Suprapubic skin (tissue), 4 donors: ENCODE data around the gene EIF5A2. TPM values are rescaled to one million over a fixed set of nuclear protein-coding genes. Genes with fewer than 3 reads are reported as not detected.

Experiments used
- DNase-seq, 2 donors: peaks; one replicate each; pipeline ENCODE4 v3.0.0-alpha.2; 2019; ENCODE audit warnings: low spot score in 2 of 2
- H3K27ac ChIP-seq: fragments of 200-600 bp; sonication (generic); one replicate; pipeline ENCODE4 v1.5.1; 2019
- H3K27me3 ChIP-seq: fragments of 200-600 bp; sonication (generic); one replicate; pipeline ENCODE4 v1.5.1; 2019
- H3K36me3 ChIP-seq: fragments of 200-600 bp; sonication (generic); one replicate; pipeline ENCODE4 v1.5.1; 2019
- H3K4me1 ChIP-seq: fragments of 200-600 bp; sonication (generic); one replicate; pipeline ENCODE4 v1.5.1; 2019
- H3K4me3 ChIP-seq: fragments of 200-600 bp; sonication (generic); one replicate; pipeline ENCODE4 v1.5.1; 2019; ENCODE audit warnings: mild to moderate bottlenecking
- H3K9me3 ChIP-seq: fragments of 200-600 bp; sonication (generic); one replicate; pipeline ENCODE4 v1.5.1; 2019
- CTCF ChIP-seq, 2 donors: fragments of 200-600 bp in 1 of 2; fragments of 450-650 bp in 1 of 2; sonication (generic) in 1 of 2; IDR thresholded peaks; one replicate each; pipeline ENCODE4 v1.5.1; 2016 to 2019; ENCODE audit warnings: antibody characterized with exemption in 2 of 2, mild to moderate bottlenecking in 1 of 2, moderate library complexity in 1 of 2
- EP300 ChIP-seq: sonication (generic); formaldehyde crosslinking; IDR thresholded peaks from one replicate; pipeline ENCODE4 v1.6.1; 2017; ENCODE audit warnings: antibody characterized with exemption
- POLR2A ChIP-seq, 2 donors: fragments of 450-650 bp; IDR thresholded peaks; one replicate each; pipeline ENCODE4 v1.6.1; 2017; ENCODE audit warnings: antibody characterized with exemption in 2 of 2, mild to moderate bottlenecking in 2 of 2, moderate library complexity in 2 of 2
- POLR2AphosphoS5 ChIP-seq, 3 donors: sonication (generic); formaldehyde crosslinking; IDR thresholded peaks; one replicate each; pipeline ENCODE4 v1.6.1; 2017; ENCODE audit warnings: antibody characterized with exemption in 3 of 3
- WGBS: methylation state at CpG from one replicate; pipeline ENCODE4 v1.1.5; 2018; 5-methylcytosine and 5-hydroxymethylcytosine counted together
- total RNA-seq, 4 donors: library from RNA; depleted of rRNA; stranded (reverse); fragments of >200 nt; gene quantifications; one replicate each; pipeline ENCODE4 v1.1.0, GENCODE V29; 2016

EIF5A2 gene
- total RNA-seq, 4 donors from 2014 or later = 1.9 to 5.3 (median 3.5) TPM

GRCh38 chr3:170867143-170867937 is 41.1 kb downstream of the EIF5A2 start:
- DNase-seq = no peak
- WGBS = 59% methylated on average over 1 of the region's 1 CpG
- TF ChIP-seq POLR2AphosphoS5 (IDR thresholded peaks at IDR 0.05) = no peak
- no peak for TF ChIP-seq CTCF (IDR thresholded peaks at IDR 0.05)
- TF ChIP-seq EP300 = no peak
- TF ChIP-seq POLR2A (IDR thresholded peaks at IDR 0.05) = no peak
- H3K27ac ChIP-seq = no peak overlapping the region
- no peaks in the 10 kb centered on the region for H3K9me3 ChIP-seq
- H3K4me3 ChIP-seq = no peak overlapping the region
- peaks cover 35% of the 10 kb centered on the region for H3K36me3 ChIP-seq
- peaks cover 29% of the 10 kb centered on the region for H3K4me1 ChIP-seq
- H3K27me3 ChIP-seq = no peaks in the 10 kb centered on the region

- no peaks in the 10 kb centered on the region for H3K9me3 ChIP-seq
- H3K4me1 ChIP-seq = peaks cover 29% of the 10 kb centered on the region
- WGBS = 86% methylated on average over 3 of the region's 3 CpGs
- H3K36me3 ChIP-seq = peaks cover 35% of the 10 kb centered on the region
- no peaks in the 10 kb centered on the region for H3K27me3 ChIP-seq
- TF ChIP-seq POLR2AphosphoS5 (IDR thresholded peaks at IDR 0.05) = no peak
- no peak overlapping the region for H3K27ac ChIP-seq
- no peak overlapping the region for H3K4me3 ChIP-seq
- no peak for DNase-seq
These were observed 41.9 kb downstream of the EIF5A2 start for GRCh38 chr3:170866499-170866898.

DNA sequence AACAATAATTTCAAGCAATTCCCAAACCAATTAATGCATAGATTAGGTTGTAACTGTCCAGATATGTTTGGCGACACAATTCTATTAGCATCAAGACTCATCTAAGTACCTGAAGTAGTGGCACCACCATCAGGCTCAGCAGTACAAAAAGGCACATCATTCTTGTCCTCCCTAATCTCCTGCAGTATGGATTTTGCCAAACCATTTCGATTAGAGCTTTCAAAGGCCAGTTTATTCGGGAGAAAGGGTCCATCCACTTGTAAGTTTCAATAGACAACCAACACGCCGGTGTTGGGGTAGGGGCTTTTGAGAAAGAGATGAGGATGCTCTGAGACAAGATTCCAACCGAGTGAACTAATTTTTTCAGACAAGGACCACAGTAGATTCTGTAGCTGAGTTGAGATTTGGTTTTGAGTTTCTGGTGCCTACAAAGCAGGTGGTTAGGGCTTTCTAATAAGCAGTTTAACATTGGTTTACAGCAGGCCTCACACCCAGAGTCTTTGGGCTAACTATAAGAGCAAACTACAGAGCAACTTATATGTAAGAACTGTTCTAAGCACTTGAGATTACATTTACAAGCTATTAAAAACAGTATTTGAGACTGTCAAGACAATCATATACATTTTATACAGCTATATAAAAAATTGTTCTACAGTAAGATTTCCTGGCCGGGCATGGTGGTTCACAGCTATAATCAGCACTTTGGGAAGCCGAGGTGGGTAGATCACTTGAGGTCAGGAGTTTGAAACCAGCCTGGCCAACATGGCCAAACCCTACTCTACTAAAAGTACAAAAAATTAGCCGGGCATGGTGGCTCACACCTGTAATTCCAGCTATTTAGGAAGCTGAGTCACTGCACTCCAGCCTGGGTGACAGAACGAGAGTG is 43.0 kb downstream of the EIF5A2 start:
- Histone ChIP-seq H3K27me3 (no peaks in the 10 kb centered on the region), H3K9me3 (no peaks in the 10 kb centered on the region), H3K36me3 (peaks cover 35% of the 10 kb centered on the region), H3K4me3 (no peak overlapping the region), H3K27ac (no peak overlapping the region), H3K4me1 (peaks cover 25% of the 10 kb centered on the region)
- TF ChIP-seq POLR2AphosphoS5 (IDR thresholded peaks at IDR 0.05) = no peak
- no peak for TF ChIP-seq EP300
- no peak for TF ChIP-seq CTCF (IDR thresholded peaks at IDR 0.05)
- no peak for TF ChIP-seq POLR2A (IDR thresholded peaks at IDR 0.05)
- DNase-seq = no peak
- 85% methylated on average over 10 of the region's 10 CpGs for WGBS

- H3K9me3 ChIP-seq = no peaks in the 10 kb centered on the region
- H3K27ac ChIP-seq = no peak overlapping the region
- peaks cover 35% of the 10 kb centered on the region for H3K36me3 ChIP-seq
- H3K27me3 ChIP-seq = no peaks in the 10 kb centered on the region
- TF ChIP-seq POLR2A (IDR thresholded peaks at IDR 0.05) = no peak
- TF ChIP-seq CTCF (IDR thresholded peaks at IDR 0.05) = no peak
- TF ChIP-seq EP300 = no peak
- TF ChIP-seq POLR2AphosphoS5 (IDR thresholded peaks at IDR 0.05) = no peak
- H3K4me1 ChIP-seq = peaks cover 23% of the 10 kb centered on the region
- H3K4me3 ChIP-seq = no peak overlapping the region
- no peak for DNase-seq
- 85% methylated on average over 6 of the region's 6 CpGs for WGBS
These were observed 43.8 kb downstream of the EIF5A2 start for GRCh38 chr3:170864525-170865208.

- DNase-seq = no peak
- no peak overlapping the region for H3K27ac ChIP-seq
- H3K27me3 ChIP-seq = no peaks in the 10 kb centered on the region
- peaks cover 18% of the 10 kb centered on the region for H3K4me1 ChIP-seq
- no peak for TF ChIP-seq CTCF (IDR thresholded peaks at IDR 0.05)
- no peak for TF ChIP-seq EP300
- no peak for TF ChIP-seq POLR2A (IDR thresholded peaks at IDR 0.05)
- no peak for TF ChIP-seq POLR2AphosphoS5 (IDR thresholded peaks at IDR 0.05)
- H3K9me3 ChIP-seq = no peaks in the 10 kb centered on the region
- 83% methylated on average over 4 of the region's 4 CpGs for WGBS
- H3K4me3 ChIP-seq = no peak overlapping the region
- peaks cover 35% of the 10 kb centered on the region for H3K36me3 ChIP-seq
These were observed 44.6 kb downstream of the EIF5A2 start for GRCh38 chr3:170863816-170864215.
